Measurements from ENCODE around the gene USO1.

DNA sequence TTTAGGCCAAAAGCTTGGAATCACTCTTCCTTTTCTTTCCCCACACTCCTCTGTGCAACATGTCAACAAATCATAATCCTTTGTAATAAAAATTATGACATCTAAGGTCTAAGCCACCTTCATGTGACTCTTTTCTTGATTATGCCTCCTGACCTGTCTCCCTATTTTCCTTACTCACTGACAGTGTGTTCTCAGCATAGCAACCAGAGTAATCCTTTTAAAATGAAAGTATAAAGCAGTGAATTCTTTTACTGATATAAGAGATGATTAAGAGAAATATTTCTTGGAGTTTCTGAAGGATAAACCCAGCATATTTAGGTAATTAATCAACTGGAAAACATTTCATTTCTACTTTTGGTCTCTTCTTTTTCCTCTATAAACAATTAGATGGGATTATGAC lies 44.7 kb downstream of the USO1 start:
- TF ChIP-seq, protein P1, sequence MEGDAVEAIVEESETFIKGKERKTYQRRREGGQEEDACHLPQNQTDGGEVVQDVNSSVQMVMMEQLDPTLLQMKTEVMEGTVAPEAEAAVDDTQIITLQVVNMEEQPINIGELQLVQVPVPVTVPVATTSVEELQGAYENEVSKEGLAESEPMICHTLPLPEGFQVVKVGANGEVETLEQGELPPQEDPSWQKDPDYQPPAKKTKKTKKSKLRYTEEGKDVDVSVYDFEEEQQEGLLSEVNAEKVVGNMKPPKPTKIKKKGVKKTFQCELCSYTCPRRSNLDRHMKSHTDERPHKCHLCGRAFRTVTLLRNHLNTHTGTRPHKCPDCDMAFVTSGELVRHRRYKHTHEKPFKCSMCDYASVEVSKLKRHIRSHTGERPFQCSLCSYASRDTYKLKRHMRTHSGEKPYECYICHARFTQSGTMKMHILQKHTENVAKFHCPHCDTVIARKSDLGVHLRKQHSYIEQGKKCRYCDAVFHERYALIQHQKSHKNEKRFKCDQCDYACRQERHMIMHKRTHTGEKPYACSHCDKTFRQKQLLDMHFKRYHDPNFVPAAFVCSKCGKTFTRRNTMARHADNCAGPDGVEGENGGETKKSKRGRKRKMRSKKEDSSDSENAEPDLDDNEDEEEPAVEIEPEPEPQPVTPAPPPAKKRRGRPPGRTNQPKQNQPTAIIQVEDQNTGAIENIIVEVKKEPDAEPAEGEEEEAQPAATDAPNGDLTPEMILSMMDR (IDR thresholded peaks at IDR 0.05) = no peak
- TF ChIP-seq POLR2A (IDR thresholded peaks at IDR 0.05) = no peak
